Measurements from ENCODE around the gene CFAP92. TPM values are rescaled to one million over a fixed set of nuclear protein-coding genes. Genes with fewer than 3 reads are reported as not detected.
A peak's percentile ranks its signal among the peaks of the same experiment; 100 is the strongest.

The CFAP92 gene
- total RNA-seq, 1 donor from 2014 or later = under 0.01 TPM

DNA sequence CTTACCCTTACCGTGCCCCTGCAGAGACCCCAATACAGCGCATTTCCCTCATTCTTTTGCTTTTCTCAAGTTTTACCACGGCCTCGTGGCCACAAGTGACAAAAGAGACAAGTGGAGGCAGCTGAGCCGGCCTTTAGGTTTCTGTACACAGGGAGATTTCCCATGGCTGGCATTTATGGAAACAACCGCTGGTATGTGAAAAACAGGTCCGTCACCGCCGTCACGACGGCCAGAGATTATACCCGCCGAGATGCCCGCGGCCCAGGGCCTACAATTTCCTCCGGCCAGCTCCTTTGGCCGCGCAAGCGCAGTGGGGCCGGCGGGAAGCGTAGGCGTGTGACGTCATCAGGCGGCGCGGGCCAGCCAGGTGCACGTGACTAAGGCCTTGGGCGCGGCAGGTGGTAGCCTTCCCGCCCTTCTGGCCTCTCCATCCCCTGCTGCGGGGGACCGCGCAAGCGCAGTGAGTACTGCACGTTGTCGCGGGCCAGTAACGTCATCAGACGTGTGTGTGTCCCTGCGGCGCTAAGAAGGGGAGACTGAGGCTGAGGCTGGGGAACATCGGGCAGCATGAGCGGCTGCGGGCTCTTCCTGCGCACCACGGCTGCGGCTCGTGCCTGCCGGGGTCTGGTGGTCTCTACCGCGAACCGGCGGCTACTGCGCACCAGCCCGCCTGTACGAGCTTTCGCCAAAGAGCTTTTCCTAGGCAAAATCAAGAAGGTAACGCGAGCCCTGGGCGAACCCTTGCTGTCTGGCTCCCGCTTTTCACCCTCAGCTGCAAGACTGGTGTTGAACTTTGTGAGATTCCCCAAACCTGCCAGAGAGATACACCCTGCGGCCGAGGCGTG is 114.5 kb downstream of the CFAP92 start, which contains the start of gene ACAD9:
ACAD9 (plus strand) TSS at position 496 of the 845 bp plus-strand sequence; CDS start at position 568, 72 bp downstream.
- DNase-seq (ENCODE audit: low read depth) = peak; percentile 93
- TF ChIP-seq, protein P1, sequence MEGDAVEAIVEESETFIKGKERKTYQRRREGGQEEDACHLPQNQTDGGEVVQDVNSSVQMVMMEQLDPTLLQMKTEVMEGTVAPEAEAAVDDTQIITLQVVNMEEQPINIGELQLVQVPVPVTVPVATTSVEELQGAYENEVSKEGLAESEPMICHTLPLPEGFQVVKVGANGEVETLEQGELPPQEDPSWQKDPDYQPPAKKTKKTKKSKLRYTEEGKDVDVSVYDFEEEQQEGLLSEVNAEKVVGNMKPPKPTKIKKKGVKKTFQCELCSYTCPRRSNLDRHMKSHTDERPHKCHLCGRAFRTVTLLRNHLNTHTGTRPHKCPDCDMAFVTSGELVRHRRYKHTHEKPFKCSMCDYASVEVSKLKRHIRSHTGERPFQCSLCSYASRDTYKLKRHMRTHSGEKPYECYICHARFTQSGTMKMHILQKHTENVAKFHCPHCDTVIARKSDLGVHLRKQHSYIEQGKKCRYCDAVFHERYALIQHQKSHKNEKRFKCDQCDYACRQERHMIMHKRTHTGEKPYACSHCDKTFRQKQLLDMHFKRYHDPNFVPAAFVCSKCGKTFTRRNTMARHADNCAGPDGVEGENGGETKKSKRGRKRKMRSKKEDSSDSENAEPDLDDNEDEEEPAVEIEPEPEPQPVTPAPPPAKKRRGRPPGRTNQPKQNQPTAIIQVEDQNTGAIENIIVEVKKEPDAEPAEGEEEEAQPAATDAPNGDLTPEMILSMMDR (IDR thresholded peaks at IDR 0.05; ENCODE audit: insufficient read depth, low read length, severe bottlenecking) = no peak
- Histone ChIP-seq H3K4me3 (ENCODE audit: low read depth, low read length) (peak within 1 kb of the TSS; percentile 73), H3K27me3 (ENCODE audit: control insufficient read depth, insufficient read depth, low read length) (no peaks in the 10 kb centered on the region), H3K36me3 (ENCODE audit: control insufficient read depth, insufficient read depth, low read length) (peaks cover 9% of the 10 kb centered on the region)
- FAIRE-seq = no peak

DNA sequence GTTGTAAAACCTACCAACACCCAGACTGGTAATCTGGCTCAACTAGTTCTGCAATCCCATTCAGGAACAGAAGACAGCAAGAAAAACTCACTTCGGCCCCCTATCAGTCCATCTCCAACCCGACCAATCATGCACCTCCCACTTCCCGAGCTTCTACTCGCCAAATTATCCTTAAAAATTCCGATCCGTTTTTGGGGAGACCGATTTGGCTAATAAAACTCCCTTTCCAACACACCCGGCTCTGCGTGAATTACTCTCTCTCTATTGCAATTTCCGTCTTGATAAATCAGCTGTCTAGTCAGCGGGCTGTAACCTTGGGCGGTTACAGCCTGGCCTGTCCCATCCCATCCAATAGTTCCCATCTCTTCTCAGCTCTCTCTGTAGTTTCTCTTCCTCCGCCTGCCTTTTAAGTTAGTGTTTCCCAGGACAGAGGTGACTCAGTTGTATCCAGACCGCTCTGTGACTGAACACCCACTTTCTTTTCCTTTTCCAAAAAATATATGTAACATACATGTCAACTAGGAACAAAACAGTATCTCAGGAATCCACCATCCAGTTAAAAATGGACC is 115.2 kb downstream of the CFAP92 start:
- peak; percentile 76 for DNase-seq (ENCODE audit: low read depth)
- no peaks in the 10 kb centered on the region for H3K27me3 ChIP-seq (ENCODE audit: control insufficient read depth, insufficient read depth, low read length)

GRCh38 chr3:128878011-128878457 is 115.8 kb downstream of the CFAP92 start:
- FAIRE-seq (no peak), DNase-seq (ENCODE audit: low read depth) (peak; percentile 3)
- Histone ChIP-seq H3K4me3 (ENCODE audit: low read depth, low read length) (peak overlapping the region; percentile 73), H3K27me3 (ENCODE audit: control insufficient read depth, insufficient read depth, low read length) (no peaks in the 10 kb centered on the region), H3K36me3 (ENCODE audit: control insufficient read depth, insufficient read depth, low read length) (peaks cover 5% of the 10 kb centered on the region)
- TF ChIP-seq, protein P1 (IDR thresholded peaks at IDR 0.05; ENCODE audit: insufficient read depth, low read length, severe bottlenecking) = no peak

More for the DNA sequence above, 115.2 kb downstream of the CFAP92 start:
- no peak for FAIRE-seq
- TF ChIP-seq, protein P1 (IDR thresholded peaks at IDR 0.05; ENCODE audit: insufficient read depth, low read length, severe bottlenecking) = no peak
- H3K36me3 ChIP-seq (ENCODE audit: control insufficient read depth, insufficient read depth, low read length) = peaks cover 6% of the 10 kb centered on the region
- H3K4me3 ChIP-seq (ENCODE audit: low read depth, low read length) = peak overlapping the region; percentile 73

GRCh38 chr3:128875556-128876120 is 118.2 kb downstream of the CFAP92 start:
- Histone ChIP-seq H3K36me3 (ENCODE audit: control insufficient read depth, insufficient read depth, low read length) (peaks cover 2% of the 10 kb centered on the region), H3K4me3 (ENCODE audit: low read depth, low read length) (no peak overlapping the region), H3K27me3 (ENCODE audit: control insufficient read depth, insufficient read depth, low read length) (no peaks in the 10 kb centered on the region)
- FAIRE-seq (no peak), DNase-seq (ENCODE audit: low read depth) (peak; percentile 6)
- TF ChIP-seq, protein P1 (IDR thresholded peaks at IDR 0.05; ENCODE audit: insufficient read depth, low read length, severe bottlenecking) = peak; percentile 72

DNA sequence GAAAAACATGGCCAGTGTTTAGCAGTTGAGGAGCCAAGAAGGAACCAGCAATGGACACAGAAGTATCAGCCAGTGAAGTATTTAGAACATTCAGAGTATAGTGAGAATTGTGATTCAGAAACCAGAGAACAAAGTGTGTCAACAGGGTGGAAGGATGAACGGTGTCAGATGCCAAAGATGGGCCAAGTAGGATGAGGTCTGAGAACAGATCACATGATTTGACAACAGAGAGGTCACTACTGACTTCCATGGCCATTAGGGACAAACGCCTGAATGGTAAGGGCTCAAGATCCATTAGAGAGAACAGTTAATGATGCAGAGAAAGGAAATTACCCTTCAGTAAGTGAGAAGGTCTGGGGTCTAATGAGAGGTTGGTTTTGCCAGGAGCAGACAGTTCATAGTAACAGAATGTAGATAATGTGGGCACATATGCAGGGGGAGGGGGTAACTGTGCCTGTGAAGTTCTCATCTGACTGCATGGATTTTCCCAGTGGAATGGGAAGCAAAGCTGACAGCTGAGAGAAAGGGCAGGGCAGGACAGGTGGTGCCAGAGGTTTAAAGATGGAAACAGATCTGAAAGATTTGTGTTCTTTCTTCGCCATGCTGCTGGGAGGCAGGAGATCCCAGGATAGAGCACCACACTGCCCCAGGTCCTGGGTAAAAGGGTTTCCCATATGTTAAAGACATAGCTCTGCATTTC is 119.2 kb downstream of the CFAP92 start:
- Histone ChIP-seq H3K36me3 (ENCODE audit: control insufficient read depth, insufficient read depth, low read length) (peaks cover 2% of the 10 kb centered on the region), H3K27me3 (ENCODE audit: control insufficient read depth, insufficient read depth, low read length) (no peaks in the 10 kb centered on the region), H3K4me3 (ENCODE audit: low read depth, low read length) (no peak overlapping the region)
- peak; percentile 75 for FAIRE-seq
- no peak for DNase-seq (ENCODE audit: low read depth)
- TF ChIP-seq, protein P1 (IDR thresholded peaks at IDR 0.05; ENCODE audit: insufficient read depth, low read length, severe bottlenecking) = no peak

All from bronchial epithelial cell (primary cell).